ENCODE measurements around the gene FTSJ1. TPM values are rescaled to one million over a fixed set of nuclear protein-coding genes. Genes with fewer than 3 reads are reported as not detected.
A peak's percentile ranks its signal among the peaks of the same experiment; 100 is the strongest.

The FTSJ1 gene
- total RNA-seq, 1 donor: 67.3 TPM

GRCh38 chrX:48530736-48531135 lies 54.7 kb downstream of the FTSJ1 start:
- Histone ChIP-seq H3K9me3 (ENCODE audit: low read depth, low read length) (no peaks in the 10 kb centered on the region), H3K36me3 (ENCODE audit: insufficient read depth, low read length) (peaks cover 11% of the 10 kb centered on the region), H3K4me3 (ENCODE audit: insufficient read depth, low read length) (no peak overlapping the region), H3K79me2 (ENCODE audit: insufficient read depth, low read length) (no peaks in the 10 kb centered on the region), H2AFZ (ENCODE audit: low read length) (no peak overlapping the region), H3K4me2 (ENCODE audit: insufficient read depth, low read length) (no peak overlapping the region), H4K20me1 (ENCODE audit: insufficient read depth, low read length) (no peaks in the 10 kb centered on the region), H3K27me3 (ENCODE audit: insufficient read depth, low read length) (no peaks in the 10 kb centered on the region), H3K27ac (ENCODE audit: low read depth, low read length) (peak overlapping the region; percentile 49), H3K4me1 (ENCODE audit: insufficient read depth, low read length) (peaks cover 8% of the 10 kb centered on the region)
- DNase-seq (ENCODE audit: insufficient read length, low spot score, missing footprints): no peak
- TF ChIP-seq, protein P1, sequence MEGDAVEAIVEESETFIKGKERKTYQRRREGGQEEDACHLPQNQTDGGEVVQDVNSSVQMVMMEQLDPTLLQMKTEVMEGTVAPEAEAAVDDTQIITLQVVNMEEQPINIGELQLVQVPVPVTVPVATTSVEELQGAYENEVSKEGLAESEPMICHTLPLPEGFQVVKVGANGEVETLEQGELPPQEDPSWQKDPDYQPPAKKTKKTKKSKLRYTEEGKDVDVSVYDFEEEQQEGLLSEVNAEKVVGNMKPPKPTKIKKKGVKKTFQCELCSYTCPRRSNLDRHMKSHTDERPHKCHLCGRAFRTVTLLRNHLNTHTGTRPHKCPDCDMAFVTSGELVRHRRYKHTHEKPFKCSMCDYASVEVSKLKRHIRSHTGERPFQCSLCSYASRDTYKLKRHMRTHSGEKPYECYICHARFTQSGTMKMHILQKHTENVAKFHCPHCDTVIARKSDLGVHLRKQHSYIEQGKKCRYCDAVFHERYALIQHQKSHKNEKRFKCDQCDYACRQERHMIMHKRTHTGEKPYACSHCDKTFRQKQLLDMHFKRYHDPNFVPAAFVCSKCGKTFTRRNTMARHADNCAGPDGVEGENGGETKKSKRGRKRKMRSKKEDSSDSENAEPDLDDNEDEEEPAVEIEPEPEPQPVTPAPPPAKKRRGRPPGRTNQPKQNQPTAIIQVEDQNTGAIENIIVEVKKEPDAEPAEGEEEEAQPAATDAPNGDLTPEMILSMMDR (IDR thresholded peaks at IDR 0.05; ENCODE audit: extremely low read depth, low read depth, low read length): no peak

DNA sequence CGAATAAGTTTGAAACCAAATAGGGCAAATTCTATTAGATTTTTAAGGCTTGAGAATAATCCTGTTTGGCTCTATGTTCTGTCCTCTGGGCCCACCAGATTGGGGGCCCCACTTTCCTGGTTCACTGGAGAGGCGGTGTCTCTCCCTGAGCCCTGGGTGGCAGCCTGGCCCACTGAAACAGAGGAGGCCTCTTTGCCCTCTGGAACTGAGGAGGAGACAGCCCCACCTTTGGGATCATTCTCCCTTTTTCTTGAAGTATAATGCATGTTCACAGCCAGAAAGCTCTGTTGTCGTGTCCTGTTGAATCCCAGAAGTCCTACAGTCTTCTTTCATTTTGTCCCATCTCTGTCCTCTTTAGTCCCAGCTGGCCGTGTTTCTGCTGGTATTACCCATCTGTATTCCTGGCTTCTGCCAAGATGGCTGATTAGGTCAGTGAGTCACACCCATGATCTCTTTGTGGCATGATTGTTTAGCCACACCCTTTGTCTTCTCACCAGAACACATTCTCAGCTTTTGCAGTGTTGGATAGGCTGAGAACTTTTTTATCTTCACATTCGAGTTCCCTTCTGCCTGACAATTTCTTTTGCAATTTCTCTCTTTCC lies 55.5 kb downstream of the FTSJ1 start:
- Histone ChIP-seq H3K4me3 (ENCODE audit: insufficient read depth, low read length) (no peak overlapping the region), H3K4me2 (ENCODE audit: insufficient read depth, low read length) (no peak overlapping the region), H3K27ac (ENCODE audit: low read depth, low read length) (peak overlapping the region; percentile 49)

DNA sequence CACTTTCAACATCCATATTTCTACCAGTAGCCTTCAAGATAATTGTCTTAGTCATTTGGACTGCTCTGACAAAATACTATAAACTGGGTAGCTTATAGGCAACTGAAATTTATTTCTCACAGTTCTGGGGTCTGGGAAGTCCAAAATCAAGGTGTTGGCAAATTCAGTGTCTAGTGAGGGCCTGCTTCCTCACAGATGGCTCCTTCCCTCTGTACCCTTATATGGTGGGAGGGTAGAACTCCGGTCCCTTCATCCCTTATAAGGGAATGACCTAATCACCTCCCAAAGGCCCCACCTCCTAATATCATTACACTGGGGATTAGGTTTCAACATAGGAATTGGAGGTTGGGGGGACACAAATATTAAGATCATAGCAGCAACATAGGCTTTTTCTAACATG lies 56.2 kb downstream of the FTSJ1 start:
- no peak for DNase-seq (ENCODE audit: insufficient read length, low spot score, missing footprints)
- Histone ChIP-seq H3K36me3 (ENCODE audit: insufficient read depth, low read length) (peaks cover 2% of the 10 kb centered on the region), H4K20me1 (ENCODE audit: insufficient read depth, low read length) (no peaks in the 10 kb centered on the region), H3K27me3 (ENCODE audit: insufficient read depth, low read length) (no peaks in the 10 kb centered on the region), H3K4me2 (ENCODE audit: insufficient read depth, low read length) (no peak overlapping the region), H3K27ac (ENCODE audit: low read depth, low read length) (peak overlapping the region; percentile 49), H3K9me3 (ENCODE audit: low read depth, low read length) (no peaks in the 10 kb centered on the region), H2AFZ (ENCODE audit: low read length) (no peak overlapping the region), H3K4me1 (ENCODE audit: insufficient read depth, low read length) (peaks cover 8% of the 10 kb centered on the region), H3K79me2 (ENCODE audit: insufficient read depth, low read length) (no peaks in the 10 kb centered on the region), H3K4me3 (ENCODE audit: insufficient read depth, low read length) (no peak overlapping the region)
- TF ChIP-seq, protein P1 (IDR thresholded peaks at IDR 0.05; ENCODE audit: extremely low read depth, low read depth, low read length): no peak

More for the DNA sequence above, 55.5 kb downstream of the FTSJ1 start:
- Histone ChIP-seq H3K9me3 (ENCODE audit: low read depth, low read length) (no peaks in the 10 kb centered on the region), H2AFZ (ENCODE audit: low read length) (peak overlapping the region; percentile 33), H3K36me3 (ENCODE audit: insufficient read depth, low read length) (peaks cover 10% of the 10 kb centered on the region), H3K79me2 (ENCODE audit: insufficient read depth, low read length) (no peaks in the 10 kb centered on the region), H3K4me1 (ENCODE audit: insufficient read depth, low read length) (peaks cover 8% of the 10 kb centered on the region), H4K20me1 (ENCODE audit: insufficient read depth, low read length) (no peaks in the 10 kb centered on the region), H3K27me3 (ENCODE audit: insufficient read depth, low read length) (no peaks in the 10 kb centered on the region)
- TF ChIP-seq, protein P1 (IDR thresholded peaks at IDR 0.05; ENCODE audit: extremely low read depth, low read depth, low read length): no peak
- DNase-seq (ENCODE audit: insufficient read length, low spot score, missing footprints): peak; percentile 86

DNA sequence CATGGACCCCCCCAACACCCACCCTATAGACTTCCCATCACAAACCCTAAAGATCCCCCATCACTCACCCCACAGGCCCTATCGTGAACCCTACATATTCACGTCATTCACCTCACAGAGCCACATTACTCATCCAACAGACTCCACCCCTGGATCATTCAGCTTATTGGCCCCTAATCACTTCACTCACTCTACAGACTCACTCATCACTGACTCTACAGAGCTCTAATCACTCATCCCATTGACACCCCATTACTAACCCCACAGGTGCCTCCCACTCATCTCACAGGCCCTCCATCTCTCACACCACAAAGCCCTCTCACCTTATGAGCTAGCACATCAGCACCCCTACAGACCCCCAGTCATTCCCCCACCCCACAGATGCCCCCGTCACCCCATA lies 57.2 kb downstream of the FTSJ1 start:
- peaks cover 14% of the 10 kb centered on the region for H3K4me1 ChIP-seq (ENCODE audit: insufficient read depth, low read length)
- H3K4me2 ChIP-seq (ENCODE audit: insufficient read depth, low read length): no peak overlapping the region
- no peaks in the 10 kb centered on the region for H3K27me3 ChIP-seq (ENCODE audit: insufficient read depth, low read length)
- no peaks in the 10 kb centered on the region for H4K20me1 ChIP-seq (ENCODE audit: insufficient read depth, low read length)
- H3K4me3 ChIP-seq (ENCODE audit: insufficient read depth, low read length): no peak overlapping the region
- H2AFZ ChIP-seq (ENCODE audit: low read length): no peak overlapping the region
- H3K9me3 ChIP-seq (ENCODE audit: low read depth, low read length): no peaks in the 10 kb centered on the region
- no peaks in the 10 kb centered on the region for H3K36me3 ChIP-seq (ENCODE audit: insufficient read depth, low read length)
- no peak overlapping the region for H3K27ac ChIP-seq (ENCODE audit: low read depth, low read length)
- TF ChIP-seq, protein P1 (IDR thresholded peaks at IDR 0.05; ENCODE audit: extremely low read depth, low read depth, low read length): no peak
- H3K79me2 ChIP-seq (ENCODE audit: insufficient read depth, low read length): no peaks in the 10 kb centered on the region
- peak; percentile 30 for DNase-seq (ENCODE audit: insufficient read length, low spot score, missing footprints)

Other genes starting within 250 kb of the FTSJ1 start
- gene SSX1, start 220.8 kb upstream of the FTSJ1 start, total RNA-seq: not detected in 2 replicates
- gene SSX3, start 119.5 kb upstream of the FTSJ1 start, total RNA-seq: not detected in 2 replicates
- gene SSX4, start 92.7 kb upstream of the FTSJ1 start, total RNA-seq: not detected in 2 replicates
- gene SSX4B, start 64.2 kb upstream of the FTSJ1 start, total RNA-seq: not detected in 2 replicates
- 48.9 and 52.8 TPM in 2 replicates for gene SLC38A5, start 5.9 kb upstream of the FTSJ1 start, total RNA-seq
- gene PORCN, start 32.8 kb downstream of the FTSJ1 start, total RNA-seq: 12.4 and 13.8 TPM in 2 replicates
- gene EBP, start 45.6 kb downstream of the FTSJ1 start, total RNA-seq: 45.6 and 64.8 TPM in 2 replicates
- 8.8 and 10.1 TPM in 2 replicates for gene TBC1D25, start 63.5 kb downstream of the FTSJ1 start, total RNA-seq
- gene RBM3, start 98.3 kb downstream of the FTSJ1 start, total RNA-seq: 441 and 527 TPM in 2 replicates
- 78.1 and 88.7 TPM in 2 replicates for gene WDR13, start 121.3 kb downstream of the FTSJ1 start, total RNA-seq
- gene WAS, start 207.6 kb downstream of the FTSJ1 start, total RNA-seq: 0.36 TPM in 1 of 2 replicates, not detected in the other
- 2.5 and 2.7 TPM in 2 replicates for gene SUV39H1, start 220.5 kb downstream of the FTSJ1 start, total RNA-seq